CD4-positive, alpha-beta memory T cell (primary cell): Measurements from ENCODE around the gene UQCRH. TPM values are rescaled to one million over a fixed set of nuclear protein-coding genes. Genes with fewer than 3 reads are reported as not detected.
A peak's percentile ranks its signal among the peaks of the same experiment; 100 is the strongest.

Experiments
- CTCF ChIA-PET: fragments of 350-600 bp; sonication (Branson Sonifier 250); formaldehyde crosslinking; loops from one replicate; lab custom pipeline; 2021; ENCODE audit warnings: inconsistent platforms; ENCODE audit not compliant: partially characterized antibody; lab: Charles Lee
- POLR2A ChIA-PET: fragments of 350-600 bp; sonication (Branson Sonifier 250); formaldehyde crosslinking; loops from one replicate; lab custom pipeline; 2021; ENCODE audit not compliant: partially characterized antibody; lab: Charles Lee
- DNase-seq, 5 donors: peaks; one replicate each; pipeline versions ENCODE4 v3.0.0 to v3.0.0-alpha.2; 2020 to 2022; ENCODE audit warnings: mixed read lengths in 1 of 5
- H3K27ac ChIP-seq: one replicate; pipeline ENCODE4 v1.7.0; 2013; ENCODE audit warnings: low read depth, low read length
- H3K27me3 ChIP-seq: 2 replicates; pipeline ENCODE4 v1.7.0; 2013; ENCODE audit warnings: mild to moderate bottlenecking, low read length, moderate library complexity; ENCODE audit not compliant: insufficient read depth
- H3K36me3 ChIP-seq: 2 replicates; pipeline ENCODE4 v1.7.0; 2013; ENCODE audit warnings: mild to moderate bottlenecking, low read length, moderate library complexity; ENCODE audit not compliant: insufficient read depth
- H3K4me1 ChIP-seq: 2 replicates; pipeline ENCODE4 v1.7.0; 2013; ENCODE audit warnings: mild to moderate bottlenecking, low read length, moderate library complexity; ENCODE audit not compliant: insufficient read depth
- H3K4me3 ChIP-seq, 2 donors: one replicate each; pipeline ENCODE4 v1.7.0; 2013; ENCODE audit warnings: low read length in 2 of 2, mild to moderate bottlenecking in 1 of 2
- H3K9me3 ChIP-seq, 2 donors: one replicate each; pipeline ENCODE4 v1.7.0; 2013; ENCODE audit warnings: low read length in 2 of 2, control low read depth in 1 of 2; ENCODE audit not compliant: control insufficient read depth in 1 of 2
- H3K27ac Mint-ChIP-seq, 7 donors: one replicate each; pipeline ENCODE4 v1.8.0; 2020 to 2021; ENCODE audit warnings: mixed read lengths in 7 of 7, mild to moderate bottlenecking in 6 of 7, inconsistent platforms in 3 of 7, moderate library complexity in 3 of 7
- H3K27me3 Mint-ChIP-seq, 2 donors: one replicate each; pipeline ENCODE4 v1.8.0; 2020 to 2021; ENCODE audit warnings: mixed read lengths in 2 of 2
- H3K36me3 Mint-ChIP-seq, 2 donors: one replicate each; pipeline ENCODE4 v1.8.0; 2020 to 2021; ENCODE audit warnings: mixed read lengths in 2 of 2, inconsistent platforms in 1 of 2, mild to moderate bottlenecking in 1 of 2
- H3K4me1 Mint-ChIP-seq, 4 donors: one replicate each; pipeline ENCODE4 v1.8.0; 2020 to 2021; ENCODE audit warnings: mixed read lengths in 4 of 4, mild to moderate bottlenecking in 1 of 4
- H3K4me3 Mint-ChIP-seq, 8 donors: one replicate each; pipeline ENCODE4 v1.8.0; 2020 to 2021; ENCODE audit warnings: mixed read lengths in 8 of 8, mild to moderate bottlenecking in 7 of 8, moderate library complexity in 6 of 8, inconsistent platforms in 3 of 8
- H3K9me3 Mint-ChIP-seq, 8 donors: one replicate each; pipeline ENCODE4 v1.8.0; 2020 to 2021; ENCODE audit warnings: mixed read lengths in 8 of 8, mild to moderate bottlenecking in 5 of 8, inconsistent platforms in 3 of 8, moderate library complexity in 1 of 8
- intact Hi-C: fragments of 100-400 bp; cut with micrococcal nuclease; formaldehyde crosslinking; loops from one replicate; pipeline ENCODE4 v1.15.1; 2023
- polyA plus RNA-seq, 2 donors: library from polyadenylated mRNA; unstranded; fragments of 300-500 nt; fragmentation: Illumina TruSeq; gene quantifications; one replicate each; pipeline ENCODE4 v1.2.3, GENCODE V29; 2021
- total RNA-seq, 2 experiments: library from RNA; stranded (reverse); gene quantifications; one replicate each; pipeline ENCODE4 v1.2.3, GENCODE V29; 2021

UQCRH gene
- total and polyA plus RNA-seq, 4 experiments from 2014 or later = 123 to 272 (median 189) TPM

GRCh38 chr1:46298387-46298786, 5.1 kb upstream of the UQCRH start:
- POLR2A ChIA-PET = no interaction called here
- no peak for DNase-seq
- Histone ChIP-seq H3K9me3 (no peaks in the 10 kb centered on the region), H3K27ac (no peak overlapping the region), H3K27me3 (no peaks in the 10 kb centered on the region), H3K4me3 (no peak overlapping the region), H3K4me1 (peaks cover 16% of the 10 kb centered on the region), H3K36me3 (peaks cover 25% of the 10 kb centered on the region)
- Mint-ChIP-seq H3K36me3 (peaks cover 25 to 36% of the 10 kb centered on the region in 2 donors), H3K4me1 (peaks cover 11 to 25% (median 14%) of the 10 kb centered on the region in 4 donors), H3K27me3 (no peaks in the 10 kb centered on the region), H3K9me3 (no peaks in the 10 kb centered on the region), H3K27ac (no peak overlapping the region), H3K4me3 (no peak overlapping the region)
- intact Hi-C loops = no loop called here
- CTCF ChIA-PET = interaction anchor here (2.5 kb wide), 1 partner anchor 42 kb away, joined by 7 read pairs; the partner anchor contains the start of gene NSUN4

GRCh38 chr1:46300673-46301405, 2.7 kb upstream of the UQCRH start:
- CTCF ChIA-PET = interaction anchor here (1.0 to 1.5 kb wide), 2 partner anchors 47 to 56 kb away, joined by 3 read pairs; no protein-coding TSS in a partner anchor
- Mint-ChIP-seq H3K4me1 (peaks cover 17 to 40% (median 29%) of the 10 kb centered on the region in 4 donors), H3K4me3 (peak overlapping the region; percentile 96 to 100 (median 98)), H3K9me3 (no peaks in the 10 kb centered on the region), H3K36me3 (peaks cover 18 to 34% of the 10 kb centered on the region in 2 donors), H3K27me3 (no peaks in the 10 kb centered on the region), H3K27ac (peak overlapping the region; percentile 12 to 98 (median 89))
- H3K27me3 ChIP-seq = no peaks in the 10 kb centered on the region
- no peaks in the 10 kb centered on the region for H3K9me3 ChIP-seq
- H3K4me3 ChIP-seq = peak overlapping the region in 1 of 2 donors; percentile 90
- intact Hi-C loops = loop anchor here (5.0 kb wide), 2 partner anchors 614 to 719 kb away; partner anchors contain the start of genes GPBP1L1, NASP and TMEM69
- no peak overlapping the region for H3K27ac ChIP-seq
- POLR2A ChIA-PET = no interaction called here
- peaks cover 12% of the 10 kb centered on the region for H3K36me3 ChIP-seq
- DNase-seq = no peak
- H3K4me1 ChIP-seq = peaks cover 32% of the 10 kb centered on the region

DNA sequence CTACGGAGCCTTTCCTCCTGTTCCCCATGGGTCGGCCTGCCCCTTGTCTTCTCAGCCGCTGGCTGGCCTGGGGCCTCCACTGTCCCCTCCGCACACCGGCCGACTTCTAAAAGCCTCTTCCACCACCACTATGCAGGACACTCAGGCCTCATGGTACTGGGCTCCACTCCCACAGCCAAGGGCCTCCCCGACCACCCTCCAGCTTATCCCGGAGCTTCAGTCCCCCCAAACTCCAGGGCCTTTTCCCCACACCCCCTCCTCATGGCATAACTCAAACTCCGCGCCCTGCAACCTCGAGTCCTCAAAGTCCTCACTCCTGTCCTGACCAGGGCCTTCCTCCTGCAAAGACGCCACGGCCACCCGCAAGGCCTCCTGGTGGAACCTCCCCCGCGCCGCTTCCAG, 2.1 kb upstream of the UQCRH start:
- Mint-ChIP-seq H3K36me3 (peaks cover 15 to 30% of the 10 kb centered on the region in 2 donors), H3K27me3 (no peaks in the 10 kb centered on the region), H3K9me3 (no peaks in the 10 kb centered on the region), H3K4me3 (peak overlapping the region; percentile 96 to 100 (median 98)), H3K27ac (peak overlapping the region in 6 of 7 donors; percentile 20 to 98 (median 93)), H3K4me1 (peaks cover 19 to 46% (median 32%) of the 10 kb centered on the region in 4 donors)
- Histone ChIP-seq H3K4me1 (peaks cover 38% of the 10 kb centered on the region), H3K9me3 (no peaks in the 10 kb centered on the region), H3K27ac (peak overlapping the region; percentile 94), H3K4me3 (peak overlapping the region in 1 of 2 donors; percentile 90), H3K27me3 (no peaks in the 10 kb centered on the region), H3K36me3 (peaks cover 11% of the 10 kb centered on the region)
- intact Hi-C loops = loop anchor here (5.0 kb wide), 2 partner anchors 614 to 719 kb away; partner anchors contain the start of genes GPBP1L1, NASP and TMEM69
- POLR2A ChIA-PET = no interaction called here
- CTCF ChIA-PET = interaction anchor here (1.0 to 1.5 kb wide), 2 partner anchors 46 to 56 kb away, joined by 3 read pairs; no protein-coding TSS in a partner anchor
- no peak for DNase-seq

- Mint-ChIP-seq H3K9me3 (no peaks in the 10 kb centered on the region), H3K4me1 (peaks cover 19 to 52% (median 32%) of the 10 kb centered on the region in 4 donors), H3K36me3 (peaks cover 9 to 23% of the 10 kb centered on the region in 2 donors), H3K27me3 (no peaks in the 10 kb centered on the region), H3K27ac (peak overlapping the region; percentile 97 to 98 (median 98)), H3K4me3 (peak overlapping the region; percentile 96 to 100 (median 98))
- ChIA-PET CTCF (interaction anchor here (1.0 to 2.5 kb wide), 4 partner anchors 39 to 57 kb away, joined by 3 to 23 read pairs (median 14); partner anchors contain the start of gene NSUN4), POLR2A (interaction anchor here (0.9 to 2.4 kb wide), 6 partner anchors 38 to 615 kb away, joined by 3 to 44 read pairs (median 8); partner anchors contain the start of genes GPBP1L1, MOB3C, NSUN4 and RAD54L)
- Histone ChIP-seq H3K4me1 (peaks cover 44% of the 10 kb centered on the region), H3K36me3 (peaks cover 6% of the 10 kb centered on the region), H3K4me3 (peak overlapping the region; percentile 39 to 90), H3K27me3 (no peaks in the 10 kb centered on the region), H3K27ac (peak overlapping the region; percentile 94), H3K9me3 (no peaks in the 10 kb centered on the region)
- DNase-seq = peak; percentile 44 to 54 (median 51)
- intact Hi-C loops = loop anchor here (2.0 to 5.0 kb wide), 4 partner anchors 39 to 720 kb away; partner anchors contain the start of genes EFCAB14, GPBP1L1, NASP and NSUN4
Measured at GRCh38 chr1:46301808-46302640, 1.5 kb upstream of the UQCRH start.

GRCh38 chr1:46302641-46303037, 859 bp upstream of the UQCRH start:
- peak overlapping the region; percentile 39 to 90 for H3K4me3 ChIP-seq
- intact Hi-C loops = loop anchor here (1.0 to 5.0 kb wide), 6 partner anchors 38 to 720 kb away; partner anchors contain the start of genes EFCAB14, GPBP1L1, NASP and NSUN4
- peaks cover 24 to 58% (median 37%) of the 10 kb centered on the region in 4 donors for H3K4me1 Mint-ChIP-seq

DNA sequence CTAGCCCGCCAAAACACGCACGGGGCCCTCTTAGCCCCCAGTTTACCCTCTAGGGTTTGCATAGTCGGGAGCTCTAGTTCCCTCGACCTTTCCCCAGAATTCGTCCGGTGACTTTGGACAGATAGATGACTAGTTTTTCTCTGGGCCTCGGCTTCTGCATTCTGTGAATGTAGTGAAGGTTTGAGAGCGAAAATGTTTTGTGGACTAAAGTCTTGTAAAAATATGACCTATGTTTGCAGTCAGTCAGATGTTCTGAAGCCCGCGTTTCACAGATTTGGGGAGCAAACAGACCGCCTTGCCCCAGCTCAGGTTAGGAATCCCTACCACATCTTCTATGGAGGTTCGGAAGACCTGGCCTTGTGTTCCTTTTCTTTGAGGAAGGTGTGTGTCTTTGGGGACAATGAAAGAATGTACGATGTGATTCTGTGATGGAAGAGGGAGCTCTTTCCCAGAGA, 401 bp downstream of the UQCRH start:
- no peaks in the 10 kb centered on the region for H3K27me3 Mint-ChIP-seq
- H3K4me1 ChIP-seq = peaks cover 54% of the 10 kb centered on the region
- no peaks in the 10 kb centered on the region for H3K27me3 ChIP-seq
- H3K9me3 ChIP-seq = no peaks in the 10 kb centered on the region
- no peaks in the 10 kb centered on the region for H3K9me3 Mint-ChIP-seq
- H3K27ac Mint-ChIP-seq = peak overlapping the region; percentile 97 to 98 (median 98)
- ChIA-PET POLR2A (interaction anchor here (0.7 to 2.4 kb wide), 16 partner anchors 10 to 804 kb away, joined by 3 to 44 read pairs (median 5); partner anchors contain the start of genes CCDC163, GPBP1L1, MMACHC and MOB3C), CTCF (interaction anchor here (1.1 to 2.5 kb wide), 7 partner anchors 12 to 59 kb away, joined by 3 to 23 read pairs (median 3); partner anchors contain the start of gene NSUN4)
- no peaks in the 10 kb centered on the region for H3K36me3 ChIP-seq
- peak overlapping the region; percentile 96 to 100 (median 98) for H3K4me3 Mint-ChIP-seq
- no peak for DNase-seq
- peaks cover 8 to 25% of the 10 kb centered on the region in 2 donors for H3K36me3 Mint-ChIP-seq
- intact Hi-C loops = loop anchor here (1.0 to 5.0 kb wide), 6 partner anchors 37 to 722 kb away; partner anchors contain the start of genes EFCAB14, GPBP1L1, NASP and NSUN4
- H3K4me1 Mint-ChIP-seq = peaks cover 27 to 70% (median 40%) of the 10 kb centered on the region in 4 donors
- peak overlapping the region; percentile 94 for H3K27ac ChIP-seq
- peak overlapping the region; percentile 73 to 90 for H3K4me3 ChIP-seq

More at GRCh38 chr1:46302641-46303037, 859 bp upstream of the UQCRH start:
- H3K27me3 Mint-ChIP-seq = no peaks in the 10 kb centered on the region
- peak overlapping the region; percentile 97 to 98 (median 98) for H3K27ac Mint-ChIP-seq
- DNase-seq = no peak
- peaks cover 5 to 21% of the 10 kb centered on the region in 2 donors for H3K36me3 Mint-ChIP-seq
- ChIA-PET POLR2A (interaction anchor here (0.8 to 2.4 kb wide), 19 partner anchors 8 to 802 kb away, joined by 3 to 44 read pairs (median 5); partner anchors contain the start of genes CCDC163, GPBP1L1, MMACHC and MOB3C), CTCF (interaction anchor here (1.0 to 2.5 kb wide), 10 partner anchors 11 to 79 kb away, joined by 3 to 23 read pairs (median 4); partner anchors contain the start of gene NSUN4)
- H3K4me3 Mint-ChIP-seq = peak overlapping the region; percentile 96 to 100 (median 98)
- H3K9me3 ChIP-seq = no peaks in the 10 kb centered on the region
- H3K27me3 ChIP-seq = no peaks in the 10 kb centered on the region
- peak overlapping the region; percentile 94 for H3K27ac ChIP-seq
- no peaks in the 10 kb centered on the region for H3K36me3 ChIP-seq
- peaks cover 50% of the 10 kb centered on the region for H3K4me1 ChIP-seq
- H3K9me3 Mint-ChIP-seq = no peaks in the 10 kb centered on the region
